GM23338 (cell line): ENCODE measurements around the gene RSPO3. TPM values are rescaled to one million over a fixed set of nuclear protein-coding genes. Genes with fewer than 3 reads are reported as not detected.

Experiments used
- ATAC-seq: fragments of 200-7000 bp; cut with Tn5 transposase; 3 replicates; pipeline ENCODE4 v1.9.1; 2020
- DNase-seq: peaks from one replicate; pipeline ENCODE4 v3.0.0-alpha.2; 2015; ENCODE audit warnings: low spot score
- H2AFZ ChIP-seq: fragments of 200-600 bp; sonication (generic); 2 replicates; pipeline ENCODE4 v1.8.0; 2016; ENCODE audit warnings: antibody characterized with exemption, mild to moderate bottlenecking, moderate library complexity
- H3F3A ChIP-seq: fragments of 200-600 bp; sonication (generic); replicated peaks from 2 replicates; pipeline ENCODE4 v1.8.0; 2017; ENCODE audit warnings: antibody characterized with exemption, mixed run types, low read depth
- H3K27ac ChIP-seq: fragments of 200-600 bp; sonication (generic); 2 replicates; pipeline ENCODE4 v1.6.1; 2016; ENCODE audit warnings: low read depth
- H3K27me3 ChIP-seq: fragments of 200-600 bp; sonication (generic); 2 replicates; pipeline ENCODE4 v1.8.0; 2016; ENCODE audit warnings: mild to moderate bottlenecking, mixed run types, moderate library complexity; ENCODE audit not compliant: insufficient read depth
- H3K36me3 ChIP-seq: fragments of 200-600 bp; sonication (generic); 2 replicates; pipeline ENCODE4 v1.8.0; 2016; ENCODE audit warnings: mild to moderate bottlenecking; ENCODE audit not compliant: insufficient read depth
- H3K4me1 ChIP-seq: fragments of 200-600 bp; sonication (generic); 2 replicates; pipeline ENCODE4 v1.8.0; 2016; ENCODE audit warnings: mild to moderate bottlenecking, moderate library complexity; ENCODE audit not compliant: insufficient read depth
- H3K4me2 ChIP-seq: fragments of 200-600 bp; sonication (generic); 2 replicates; pipeline ENCODE4 v1.7.1; 2017; ENCODE audit warnings: mixed run types
- H3K4me3 ChIP-seq: fragments of 200-600 bp; sonication (generic); 2 replicates; pipeline ENCODE4 v1.6.1; 2016; ENCODE audit warnings: mixed run types
- H3K79me2 ChIP-seq: fragments of 200-600 bp; sonication (generic); replicated peaks from 2 replicates; pipeline ENCODE4 v1.8.0; 2017; ENCODE audit warnings: mild to moderate bottlenecking; ENCODE audit not compliant: insufficient read depth
- H3K9me2 ChIP-seq: fragments of 200-600 bp; sonication (generic); 2 replicates; pipeline ENCODE4 v1.8.0; 2017; ENCODE audit not compliant: insufficient read depth
- H4K20me1 ChIP-seq: fragments of 200-600 bp; sonication (generic); replicated peaks from 2 replicates; pipeline ENCODE4 v1.8.0; 2017; ENCODE audit warnings: mild to moderate bottlenecking; ENCODE audit not compliant: insufficient read depth
- H3K27ac Mint-ChIP-seq: 2 replicates; pipeline ENCODE4 v1.8.0; 2020; ENCODE audit warnings: inconsistent platforms, mild to moderate bottlenecking, moderate library complexity, mixed read lengths
- H3K27me3 Mint-ChIP-seq: 3 replicates; pipeline ENCODE4 v1.8.0; 2022; ENCODE audit warnings: low read depth, mild to moderate bottlenecking, moderate library complexity, mixed read lengths, inconsistent platforms; ENCODE audit not compliant: insufficient read depth, poor library complexity
- H3K36me3 Mint-ChIP-seq: 3 replicates; pipeline ENCODE4 v1.8.0; 2021; ENCODE audit warnings: low read depth, mild to moderate bottlenecking, inconsistent platforms, moderate library complexity, mixed read lengths
- H3K4me1 Mint-ChIP-seq: 3 replicates; pipeline ENCODE4 v1.8.0; 2020; ENCODE audit warnings: mild to moderate bottlenecking, inconsistent platforms, mixed read lengths
- H3K4me3 Mint-ChIP-seq: 3 replicates; pipeline ENCODE4 v1.8.0; 2021; ENCODE audit warnings: moderate library complexity, mild to moderate bottlenecking, inconsistent platforms, mixed read lengths
- H3K9me3 Mint-ChIP-seq: 3 replicates; pipeline ENCODE4 v1.8.0; 2020; ENCODE audit warnings: moderate library complexity, mild to moderate bottlenecking, inconsistent platforms, mixed read lengths
- CREB1 ChIP-seq: fragments of 250-450 bp; sonication (Bioruptor Pico); IDR thresholded peaks from 2 replicates; pipeline ENCODE4 v1.5.0; 2020; ENCODE audit warnings: low read depth, mild to moderate bottlenecking, moderate library complexity
- CTCF ChIP-seq, 2 experiments: fragments of 200-600 bp in 1 of 2; sonication (generic) in 1 of 2; conservative IDR thresholded peaks; 2 replicates each; pipeline versions ENCODE4 v1.5.1 to v1.6.1; 2016 to 2017; ENCODE audit warnings: antibody characterized with exemption in 2 of 2, low read depth in 2 of 2, mild to moderate bottlenecking in 2 of 2, moderate library complexity in 1 of 2
- EZH2 ChIP-seq: fragments of 200-600 bp; sonication (generic); IDR thresholded peaks from one replicate; pipeline ENCODE4 v1.8.0; 2017; ENCODE audit warnings: antibody characterized with exemption, mild to moderate bottlenecking, low read depth; ENCODE audit not compliant: unreplicated experiment
- EZH2phosphoT487 ChIP-seq: fragments of 200-600 bp; sonication (generic); IDR thresholded peaks from one replicate; pipeline ENCODE4 v1.8.1; 2018; ENCODE audit warnings: antibody characterized with exemption; ENCODE audit not compliant: unreplicated experiment
- JUNB ChIP-seq: IDR thresholded peaks from one replicate; pipeline ENCODE4 v1.6.1; 2016; ENCODE audit warnings: antibody characterized with exemption; ENCODE audit not compliant: unreplicated experiment
- NANOG ChIP-seq: IDR thresholded peaks from 2 replicates; pipeline ENCODE4 v1.6.1; 2016; ENCODE audit warnings: antibody characterized with exemption, borderline replicate concordance
- POLR2AphosphoS5 ChIP-seq: IDR thresholded peaks from 2 replicates; pipeline ENCODE4 v1.6.1; 2016; ENCODE audit warnings: antibody characterized with exemption, low read depth
- REST ChIP-seq: IDR thresholded peaks from one replicate; pipeline ENCODE4 v1.6.1; 2018; ENCODE audit warnings: antibody characterized with exemption; ENCODE audit not compliant: unreplicated experiment
- STAT1 ChIP-seq: IDR thresholded peaks from one replicate; pipeline ENCODE4 v1.6.1; 2016; ENCODE audit warnings: antibody characterized with exemption; ENCODE audit not compliant: unreplicated experiment
- ZNF114 ChIP-seq: fragments of 250-450 bp; sonication (Bioruptor Pico); IDR thresholded peaks from 2 replicates; pipeline ENCODE4 v1.5.0; 2020; ENCODE audit warnings: mild to moderate bottlenecking, moderate library complexity
- ZNF331 ChIP-seq: fragments of 250-450 bp; sonication (Bioruptor Pico); IDR thresholded peaks from 2 replicates; pipeline ENCODE4 v1.5.0; 2020; ENCODE audit warnings: low read depth, mild to moderate bottlenecking, moderate library complexity
- ZNF462 ChIP-seq: fragments of 250-450 bp; sonication (Bioruptor Pico); IDR thresholded peaks from 2 replicates; pipeline ENCODE4 v1.5.0; 2020; ENCODE audit warnings: mild to moderate bottlenecking, moderate library complexity
- polyA plus RNA-seq: library from polyadenylated mRNA; unstranded; fragments of >200 nt; fragmentation: Nextera tagmentation; extraction: Ambion mirVana; gene quantifications from 2 replicates; pipeline ENCODE4 v1.2.1, GENCODE V29; 2016
- total RNA-seq: library from RNA; depleted of rRNA; stranded (reverse); fragments of >200 nt; shearing (Covaris generic); gene quantifications from 2 replicates; pipeline ENCODE4 v1.2.3, GENCODE V29; 2014

RSPO3 gene
- total and polyA plus RNA-seq, 2 experiments from 2014 or later: not detected

- TF ChIP-seq CREB1 (CRISPR knock-in tag) (no peak), ZNF462 (no peak), EZH2phosphoT487 (no peak), POLR2AphosphoS5 (no peak), NANOG (no peak), STAT1 (no peak), CTCF (conservative IDR thresholded peaks at IDR 0.05; ENCODE audit: low read depth in 2 of 2) (no peak), REST (no peak), JUNB (no peak), ZNF114 (CRISPR knock-in tag) (no peak), ZNF331 (CRISPR knock-in tag) (no peak), EZH2 (no peak)
- no peaks in the 10 kb centered on the region for H3K79me2 ChIP-seq
- DNase-seq: peak; percentile 43
- Mint-ChIP-seq H3K4me1 (peaks cover 30% of the 10 kb centered on the region), H3K4me3 (no peak overlapping the region), H3K36me3 (no peaks in the 10 kb centered on the region; the same call in 1 of the 3 replicates), H3K9me3 (peaks cover 3% of the 10 kb centered on the region; the same call in 1 of the 3 replicates), H3K27ac (peak overlapping the region; percentile 2; the same call in 1 of the 2 replicates), H3K27me3 (no peaks in the 10 kb centered on the region)
- H2AFZ ChIP-seq: peak overlapping the region; percentile 16
- H3K27me3 ChIP-seq: no peaks in the 10 kb centered on the region
- no peak overlapping the region for H3K4me3 ChIP-seq
- no peaks in the 10 kb centered on the region for H4K20me1 ChIP-seq
- peak; percentile 52 for ATAC-seq
- no peaks in the 10 kb centered on the region for H3F3A ChIP-seq
- H3K27ac ChIP-seq: no peak overlapping the region
- no peaks in the 10 kb centered on the region for H3K9me2 ChIP-seq
- H3K4me2 ChIP-seq: no peak overlapping the region
- peaks cover 29% of the 10 kb centered on the region for H3K4me1 ChIP-seq
- no peaks in the 10 kb centered on the region for H3K36me3 ChIP-seq
These were observed 45.6 kb downstream of the RSPO3 start for GRCh38 chr6:127164036-127164435.
